H1 (cell line): ENCODE results near the gene GNAO1.

Source experiments
- CTCF ChIP-seq, 3 experiments: IDR thresholded peaks; 1 replicate in 2 of 3; 2 replicates in 1 of 3; pipeline versions ENCODE4 v1.5.1 to v1.6.1; 2011; ENCODE audit warnings: low read length in 3 of 3, mild to moderate bottlenecking in 3 of 3, inconsistent platforms in 2 of 3, low read depth in 1 of 3, moderate library complexity in 1 of 3; ENCODE audit not compliant: insufficient read depth in 1 of 3; ENCODE audit errors: control extremely low read depth in 1 of 3
- SP1 ChIP-seq: IDR thresholded peaks from 2 replicates; pipeline ENCODE4 v1.6.1; 2011; ENCODE audit warnings: low read depth, low read length

GRCh38 chr16:56312028-56312300 lies 120.7 kb downstream of the GNAO1 start:
- TF ChIP-seq SP1: no peak
- TF ChIP-seq CTCF (IDR thresholded peaks at IDR 0.05; ENCODE audit: control extremely low read depth in 1 of 3, insufficient read depth in 1 of 3, low read depth in 1 of 3, low read length in 3 of 3): no peak
